NB4 (cell line): ENCODE measurements around the gene TRAPPC10.

Experiments
- DNase-seq: peaks from one replicate; pipeline ENCODE4 v3.0.0; 2010; ENCODE audit warnings: low read depth
- H3K4me3 ChIP-seq: one replicate; pipeline ENCODE4 v1.5.1; 2011; ENCODE audit warnings: mild to moderate bottlenecking, low read depth, low read length, moderate library complexity
- CTCF ChIP-seq: IDR thresholded peaks from one replicate; pipeline ENCODE4 v1.5.1; 2012; ENCODE audit warnings: low read depth, low read length
- MYC ChIP-seq: IDR thresholded peaks from 2 replicates; pipeline ENCODE4 v1.6.1; 2011; ENCODE audit warnings: low read depth, low read length
- POLR2A ChIP-seq: IDR thresholded peaks from 2 replicates; pipeline ENCODE4 v1.6.1; 2011; ENCODE audit warnings: mild to moderate bottlenecking; ENCODE audit not compliant: insufficient read length; ENCODE audit errors: extremely low read depth
- TF ChIP-seq, protein P1 (sequence below): IDR thresholded peaks from 2 replicates; pipeline ENCODE4 v1.6.1; 2011; ENCODE audit warnings: low read depth, low read length

TRAPPC10 gene

DNA sequence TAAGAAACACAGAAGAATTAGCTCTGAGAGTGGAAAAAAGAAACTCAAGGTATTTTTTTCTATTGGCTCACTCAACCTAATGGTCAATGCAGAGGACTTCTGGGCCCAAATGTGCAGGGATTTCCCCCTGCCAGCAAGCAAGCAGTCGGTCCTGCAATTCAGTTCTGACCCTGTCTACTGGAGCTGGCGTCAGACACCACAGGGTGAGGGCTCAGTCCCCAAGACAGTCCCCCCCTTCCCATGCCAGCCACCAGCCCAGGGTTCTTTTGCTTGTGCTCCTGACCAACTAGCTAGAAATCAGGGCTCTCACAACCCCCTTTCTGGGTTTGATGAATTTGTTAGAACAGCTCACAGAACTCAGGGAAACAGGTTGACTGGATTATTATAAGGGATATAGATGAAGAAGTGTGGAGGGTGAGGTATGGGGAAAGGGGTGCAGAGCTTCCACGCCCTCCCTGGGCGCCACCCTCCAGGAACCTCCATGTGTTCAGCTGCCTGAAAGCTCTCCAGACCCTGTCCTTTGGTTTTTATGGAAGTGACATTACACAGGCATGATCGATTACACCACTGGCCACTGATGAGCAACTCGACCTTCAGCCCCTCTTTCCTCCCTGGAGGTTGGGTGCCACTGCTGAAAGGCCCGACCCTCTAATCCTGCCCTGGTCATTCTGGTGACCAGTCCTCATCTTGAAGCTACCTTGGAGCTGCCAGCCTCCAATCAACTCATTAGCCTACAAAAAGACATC is 72.6 kb downstream of the TRAPPC10 start:
- no peak overlapping the region for H3K4me3 ChIP-seq
- TF ChIP-seq, protein P1, sequence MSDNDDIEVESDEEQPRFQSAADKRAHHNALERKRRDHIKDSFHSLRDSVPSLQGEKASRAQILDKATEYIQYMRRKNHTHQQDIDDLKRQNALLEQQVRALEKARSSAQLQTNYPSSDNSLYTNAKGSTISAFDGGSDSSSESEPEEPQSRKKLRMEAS: no peak
- TF ChIP-seq CTCF (no peak), POLR2A (no peak), MYC (no peak)
- DNase-seq: no peak

GRCh38 chr21:44085491-44086321 is 73.6 kb downstream of the TRAPPC10 start:
- peak; percentile 9 for DNase-seq
- H3K4me3 ChIP-seq: no peak overlapping the region
- TF ChIP-seq, protein P1: no peak
- TF ChIP-seq MYC (no peak), CTCF (no peak), POLR2A (no peak)

- no peak for DNase-seq
- TF ChIP-seq, protein P1: no peak
- TF ChIP-seq CTCF (no peak), MYC (no peak), POLR2A (no peak)
These were observed 74.7 kb downstream of the TRAPPC10 start for GRCh38 chr21:44086636-44087425.

DNA sequence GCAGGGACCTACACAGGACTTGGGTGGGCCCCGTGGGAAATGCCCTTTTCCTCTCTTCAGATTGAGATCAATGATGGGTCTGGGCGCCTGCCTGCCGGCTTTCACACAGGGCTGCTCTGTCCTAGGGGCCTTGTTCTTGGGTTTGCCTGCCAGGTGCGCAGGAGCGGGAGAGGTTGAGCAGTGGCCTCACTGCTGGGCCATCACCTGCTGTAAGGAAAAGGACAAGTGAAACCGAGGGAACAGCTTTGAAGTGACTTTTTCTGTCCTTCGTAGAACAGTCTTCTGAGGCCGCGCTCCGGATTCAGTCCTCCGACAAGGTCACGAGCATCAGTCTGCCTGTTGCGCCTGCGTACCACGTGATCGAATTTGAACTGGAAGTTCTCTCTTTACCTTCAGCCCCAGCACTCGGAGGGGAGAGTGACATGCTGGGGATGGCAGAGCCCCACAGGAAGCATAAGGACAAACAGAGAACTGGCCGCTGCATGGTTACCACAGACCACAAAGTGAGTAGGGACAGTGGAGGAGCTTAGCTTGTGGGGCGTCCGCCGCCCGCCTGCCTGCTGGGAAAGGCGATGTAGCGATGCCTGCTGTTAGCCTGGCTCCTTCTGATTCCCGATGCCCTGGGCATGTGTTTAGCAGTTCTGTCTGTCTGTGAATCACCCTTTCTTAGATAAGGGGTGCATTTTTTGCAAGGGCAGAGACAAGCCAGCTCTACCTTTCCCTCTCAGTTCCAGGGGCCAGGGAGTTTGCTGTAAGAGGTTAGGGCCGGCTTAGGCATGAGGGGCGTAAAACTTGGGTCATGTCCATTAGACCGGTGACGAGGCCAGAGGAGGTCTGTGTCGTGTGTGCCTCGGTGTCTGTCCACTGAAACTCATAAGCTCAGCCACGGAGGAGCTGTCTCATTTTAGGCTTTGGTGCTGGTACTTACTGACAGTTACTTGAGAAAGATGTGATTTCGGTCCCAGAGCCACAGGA is 75.6 kb downstream of the TRAPPC10 start:
- H3K4me3 ChIP-seq: no peak overlapping the region
- TF ChIP-seq CTCF: no peak
- TF ChIP-seq MYC: no peak
- TF ChIP-seq POLR2A: no peak
- TF ChIP-seq, protein P1: no peak
- DNase-seq: no peak

More at GRCh38 chr21:44086636-44087425, 74.7 kb downstream of the TRAPPC10 start:
- H3K4me3 ChIP-seq: no peak overlapping the region

DNA sequence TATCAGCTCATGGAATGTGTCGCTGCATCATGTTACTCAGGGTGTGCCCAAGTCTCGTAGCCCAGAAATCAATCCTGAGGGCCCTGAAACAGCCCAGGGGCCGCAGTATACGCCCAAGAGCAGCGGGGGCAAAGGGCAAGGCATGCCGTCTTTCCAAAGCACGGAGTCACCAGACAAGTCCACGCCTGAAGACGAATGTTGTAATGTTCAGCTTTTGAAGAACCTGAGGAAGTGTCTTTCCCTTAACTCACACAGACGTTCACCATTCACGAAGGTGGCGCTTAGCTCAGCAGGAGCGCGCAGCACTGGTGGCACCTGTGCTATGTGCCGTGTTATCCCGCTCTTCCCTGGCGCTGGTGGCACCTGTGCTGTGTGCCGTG is 76.3 kb downstream of the TRAPPC10 start:
- no peak for DNase-seq
- TF ChIP-seq POLR2A: no peak
- TF ChIP-seq MYC: no peak
- no peak for TF ChIP-seq CTCF
- TF ChIP-seq, protein P1: no peak
- H3K4me3 ChIP-seq: no peak overlapping the region
